HCT116 (cell line): ENCODE measurements around the gene ENOX1. TPM values are rescaled to one million over a fixed set of nuclear protein-coding genes. Genes with fewer than 3 reads are reported as not detected.

ENCODE experiments used
- ATAC-seq: fragments of 200-7000 bp; cut with Tn5 transposase; 2 replicates; pipeline ENCODE4 v1.9.1; 2020; ENCODE audit warnings: mild to moderate bottlenecking, moderate library complexity
- BruUV-seq: library from RNA; stranded (reverse); fragments of 400-500 nt; replicated peaks from 2 replicates; lab custom pipeline; 2021; lab: Mats Ljungman, UMichigan
- CTCF ChIA-PET: fragments of 300-600 bp; sonication (Branson Sonifier 250); formaldehyde crosslinking; loops from one replicate; lab custom pipeline; 2021; ENCODE audit warnings: antibody characterized with exemption; lab: Charles Lee
- POLR2A ChIA-PET: fragments of 300-600, 350-600 bp; sonication (Branson Sonifier 250); formaldehyde crosslinking; loops from one replicate; lab custom pipeline; 2021; ENCODE audit warnings: antibody characterized with exemption; lab: Charles Lee
- RAD21 ChIA-PET, 2 experiments: fragments of 300-600 bp; sonication (Branson Sonifier 250); formaldehyde crosslinking; loops; one replicate each; lab custom pipeline; 2023; ENCODE audit warnings: low total read pairs in 2 of 2; ENCODE audit not compliant: uncharacterized antibody in 2 of 2, unreplicated experiment in 2 of 2, low non-redundant PET in 1 of 2; lab: Charles Lee
- DNase-seq: peaks from one replicate; pipeline ENCODE4 v3.0.0-alpha.2; 2010; ENCODE audit warnings: low read depth, low spot score
- H2AFZ ChIP-seq: fragments of 200-600 bp; shearing (Covaris generic), sonication (generic); 2 replicates; pipeline ENCODE4 v1.6.1; 2017; ENCODE audit warnings: low read depth, mixed run types, mixed read lengths, antibody characterized with exemption, low read length; ENCODE audit not compliant: poor library complexity, severe bottlenecking
- H3K27ac ChIP-seq: 2 replicates; pipeline ENCODE4 v1.5.1; 2012; ENCODE audit warnings: low read depth, low read length
- H3K27me3 ChIP-seq: fragments of 200-600 bp; sonication (generic); 2 replicates; pipeline ENCODE4 v1.6.1; 2016; ENCODE audit warnings: mixed run types, low read length, mixed read lengths; ENCODE audit not compliant: insufficient read depth
- H3K36me3 ChIP-seq, 2 experiments: fragments of 200-500 bp in 1 of 2; fragments of 200-600 bp in 1 of 2; sonication (Bioruptor generic) in 1 of 2; sonication (generic) in 1 of 2; 2 replicates each; pipeline versions ENCODE4 v1.5.1 to v1.6.1; 2014 to 2016; ENCODE audit warnings: low read length in 2 of 2, inconsistent platforms in 1 of 2, mixed read lengths in 1 of 2, mixed run types in 1 of 2; ENCODE audit not compliant: insufficient read depth in 2 of 2, control insufficient read depth in 1 of 2
- H3K4me1 ChIP-seq, 2 experiments: fragments of 200-600 bp in 1 of 2; sonication (generic) in 1 of 2; 2 replicates each; pipeline versions ENCODE4 v1.5.1 to v1.6.1; 2012 to 2017; ENCODE audit warnings: low read length in 2 of 2, inconsistent platforms in 1 of 2, mild to moderate bottlenecking in 1 of 2, mixed read lengths in 1 of 2, mixed run types in 1 of 2, moderate library complexity in 1 of 2; ENCODE audit not compliant: insufficient read depth in 2 of 2, control insufficient read depth in 1 of 2
- H3K4me2 ChIP-seq: fragments of 200-600 bp; sonication (generic); 2 replicates; pipeline ENCODE4 v1.6.1; 2017; ENCODE audit warnings: mixed run types, low read length, mixed read lengths
- H3K4me3 ChIP-seq, 2 experiments: fragments of 200-600 bp in 1 of 2; sonication (generic) in 1 of 2; replicated peaks in 1 of 2; 2 replicates each; pipeline ENCODE4 v1.5.1; 2011 to 2016; ENCODE audit warnings: low read length in 2 of 2, control low read depth in 1 of 2, low read depth in 1 of 2, mild to moderate bottlenecking in 1 of 2, mixed read lengths in 1 of 2, mixed run types in 1 of 2
- H3K79me2 ChIP-seq: fragments of 200-600 bp; sonication (generic); 2 replicates; pipeline ENCODE4 v1.6.1; 2017; ENCODE audit warnings: mild to moderate bottlenecking, mixed run types, low read length, moderate library complexity, mixed read lengths; ENCODE audit not compliant: insufficient read depth
- H3K9ac ChIP-seq: fragments of 200-600 bp; sonication (generic); 2 replicates; pipeline ENCODE4 v1.6.1; 2016; ENCODE audit warnings: low read length, mixed read lengths
- H3K9me2 ChIP-seq: fragments of 200-600 bp; sonication (generic), shearing (Covaris generic); 2 replicates; pipeline ENCODE4 v1.6.1; 2017; ENCODE audit warnings: mixed run types, mild to moderate bottlenecking, moderate library complexity; ENCODE audit not compliant: insufficient read depth
- H3K9me3 ChIP-seq, 2 experiments: fragments of 200-500 bp in 1 of 2; fragments of 200-600 bp in 1 of 2; sonication (Bioruptor generic) in 1 of 2; sonication (generic) in 1 of 2; 2 replicates each; pipeline ENCODE4 v1.6.1; 2014 to 2017; ENCODE audit warnings: low read length in 2 of 2, mixed read lengths in 2 of 2, inconsistent platforms in 1 of 2, low read depth in 1 of 2, mild to moderate bottlenecking in 1 of 2, mixed run types in 1 of 2, moderate library complexity in 1 of 2; ENCODE audit not compliant: control insufficient read depth in 1 of 2, insufficient read depth in 1 of 2
- H4K20me1 ChIP-seq: fragments of 200-600 bp; sonication (generic), shearing (Covaris generic); 2 replicates; pipeline ENCODE4 v1.6.1; 2017; ENCODE audit warnings: mixed run types, mild to moderate bottlenecking, moderate library complexity; ENCODE audit not compliant: insufficient read depth
- EGR1 ChIP-seq: IDR thresholded peaks from 2 replicates; pipeline ENCODE4 v1.6.1; 2012; ENCODE audit warnings: low read depth
- EZH2 ChIP-seq: fragments of 200-600 bp; sonication (generic); IDR thresholded peaks from 2 replicates; pipeline ENCODE4 v1.6.1; 2017; ENCODE audit warnings: antibody characterized with exemption, mixed run types
- JUND ChIP-seq: IDR thresholded peaks from 2 replicates; pipeline ENCODE4 v1.6.1; 2012
- POLR2AphosphoS5 ChIP-seq: IDR thresholded peaks from 2 replicates; pipeline ENCODE4 v1.6.1; 2011; ENCODE audit warnings: mild to moderate bottlenecking, low read depth, low read length, moderate library complexity
- RAD21 ChIP-seq: IDR thresholded peaks from 2 replicates; pipeline ENCODE4 v1.6.1; 2012; ENCODE audit warnings: low read depth, mild to moderate bottlenecking
- TCF7L2 ChIP-seq: IDR thresholded peaks from 2 replicates; pipeline ENCODE4 v1.7.0; 2011; ENCODE audit warnings: borderline replicate concordance, inconsistent platforms; ENCODE audit not compliant: insufficient read depth, insufficient read length; ENCODE audit errors: extremely low read depth
- YY1 ChIP-seq: IDR thresholded peaks from 2 replicates; pipeline ENCODE4 v1.6.1; 2011; ENCODE audit warnings: low read length, low read depth, moderate library complexity, mild to moderate bottlenecking; ENCODE audit not compliant: insufficient replicate concordance; ENCODE audit errors: extremely low read depth
- ZFX ChIP-seq: fragments of 450-650 bp; IDR thresholded peaks from 2 replicates; pipeline ENCODE4 v1.6.1; 2017
- intact Hi-C: fragments of 100-400 bp; cut with micrococcal nuclease; formaldehyde crosslinking; loops from 2 replicates; pipeline ENCODE4 v1.10.0; 2022
- total RNA-seq: library from RNA; stranded (reverse); gene quantifications from one replicate; pipeline ENCODE4 v1.2.1, GENCODE V29; 2021; ENCODE audit not compliant: unreplicated experiment
- TF ChIP-seq, protein P1 (sequence below): IDR thresholded peaks from 2 replicates; pipeline ENCODE4 v1.6.1; 2012; ENCODE audit warnings: low read depth
- TF ChIP-seq, protein P2 (sequence below): IDR thresholded peaks from 2 replicates; pipeline ENCODE4 v1.6.1; 2012

ENOX1 gene
- total RNA-seq, 1 experiment from 2014 or later, result 4.5 TPM

DNA sequence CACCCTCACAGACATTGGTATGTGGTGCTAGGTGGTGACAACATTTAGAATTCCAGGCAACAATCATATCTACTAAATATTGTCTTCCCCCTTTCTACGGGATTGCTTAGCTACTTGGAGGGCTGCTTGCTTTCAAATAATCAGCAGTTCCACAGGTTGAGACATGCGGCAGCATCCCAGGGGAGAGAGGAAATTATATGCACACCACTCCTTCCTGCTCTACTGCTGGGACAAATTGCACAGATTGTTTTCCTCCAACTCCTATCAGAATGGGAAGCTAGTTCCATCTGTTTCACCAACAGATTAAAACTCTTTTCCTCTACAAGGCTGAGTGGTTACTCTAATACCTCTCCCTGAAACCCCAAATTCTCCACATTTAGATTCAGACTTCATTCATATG, 488.0 kb downstream of the ENOX1 start:
- Histone ChIP-seq H3K4me2 (no peak overlapping the region), H3K27ac (no peak overlapping the region), H3K4me3 (no peak overlapping the region)

More for the DNA sequence above, 488.0 kb downstream of the ENOX1 start:
- Histone ChIP-seq H3K79me2 (no peaks in the 10 kb centered on the region), H3K36me3 (no peaks in the 10 kb centered on the region), H3K9me2 (no peaks in the 10 kb centered on the region), H4K20me1 (no peaks in the 10 kb centered on the region), H2AFZ (no peak overlapping the region), H3K9me3 (no peaks in the 10 kb centered on the region), H3K27me3 (no peaks in the 10 kb centered on the region), H3K9ac (no peak overlapping the region), H3K4me1 (no peaks in the 10 kb centered on the region)
- ChIA-PET RAD21 (no interaction called here), CTCF (no interaction called here), POLR2A (no interaction called here)
- no TSS peak for BruUV-seq
- no peak for TF ChIP-seq JUND
- TF ChIP-seq, protein P1, sequence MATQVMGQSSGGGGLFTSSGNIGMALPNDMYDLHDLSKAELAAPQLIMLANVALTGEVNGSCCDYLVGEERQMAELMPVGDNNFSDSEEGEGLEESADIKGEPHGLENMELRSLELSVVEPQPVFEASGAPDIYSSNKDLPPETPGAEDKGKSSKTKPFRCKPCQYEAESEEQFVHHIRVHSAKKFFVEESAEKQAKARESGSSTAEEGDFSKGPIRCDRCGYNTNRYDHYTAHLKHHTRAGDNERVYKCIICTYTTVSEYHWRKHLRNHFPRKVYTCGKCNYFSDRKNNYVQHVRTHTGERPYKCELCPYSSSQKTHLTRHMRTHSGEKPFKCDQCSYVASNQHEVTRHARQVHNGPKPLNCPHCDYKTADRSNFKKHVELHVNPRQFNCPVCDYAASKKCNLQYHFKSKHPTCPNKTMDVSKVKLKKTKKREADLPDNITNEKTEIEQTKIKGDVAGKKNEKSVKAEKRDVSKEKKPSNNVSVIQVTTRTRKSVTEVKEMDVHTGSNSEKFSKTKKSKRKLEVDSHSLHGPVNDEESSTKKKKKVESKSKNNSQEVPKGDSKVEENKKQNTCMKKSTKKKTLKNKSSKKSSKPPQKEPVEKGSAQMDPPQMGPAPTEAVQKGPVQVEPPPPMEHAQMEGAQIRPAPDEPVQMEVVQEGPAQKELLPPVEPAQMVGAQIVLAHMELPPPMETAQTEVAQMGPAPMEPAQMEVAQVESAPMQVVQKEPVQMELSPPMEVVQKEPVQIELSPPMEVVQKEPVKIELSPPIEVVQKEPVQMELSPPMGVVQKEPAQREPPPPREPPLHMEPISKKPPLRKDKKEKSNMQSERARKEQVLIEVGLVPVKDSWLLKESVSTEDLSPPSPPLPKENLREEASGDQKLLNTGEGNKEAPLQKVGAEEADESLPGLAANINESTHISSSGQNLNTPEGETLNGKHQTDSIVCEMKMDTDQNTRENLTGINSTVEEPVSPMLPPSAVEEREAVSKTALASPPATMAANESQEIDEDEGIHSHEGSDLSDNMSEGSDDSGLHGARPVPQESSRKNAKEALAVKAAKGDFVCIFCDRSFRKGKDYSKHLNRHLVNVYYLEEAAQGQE, result no peak
- TF ChIP-seq, protein P2, sequence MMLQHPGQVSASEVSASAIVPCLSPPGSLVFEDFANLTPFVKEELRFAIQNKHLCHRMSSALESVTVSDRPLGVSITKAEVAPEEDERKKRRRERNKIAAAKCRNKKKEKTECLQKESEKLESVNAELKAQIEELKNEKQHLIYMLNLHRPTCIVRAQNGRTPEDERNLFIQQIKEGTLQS, result no peak
- no peak for TF ChIP-seq EGR1
- TF ChIP-seq RAD21, result no peak
- no peak for TF ChIP-seq EZH2
- no peak for TF ChIP-seq YY1
- no peak for TF ChIP-seq TCF7L2
- TF ChIP-seq ZFX, result no peak
- TF ChIP-seq POLR2AphosphoS5, result no peak
- intact Hi-C loops, result no loop called here
- no peak for DNase-seq
- ATAC-seq, result no peak
